ENCODE measurements around the gene ERP44. TPM values are rescaled to one million over a fixed set of nuclear protein-coding genes. Genes with fewer than 3 reads are reported as not detected.

Gene ERP44
- total RNA-seq, 1 donor from 2014 or later: 19.3 TPM

- Mint-ChIP-seq H3K36me3 (ENCODE audit: unreplicated experiment) (no peaks in the 10 kb centered on the region), H3K27ac (ENCODE audit: unreplicated experiment) (no peak overlapping the region), H3K4me3 (ENCODE audit: unreplicated experiment) (no peak overlapping the region), H3K27me3 (ENCODE audit: unreplicated experiment) (no peaks in the 10 kb centered on the region), H3K9me3 (ENCODE audit: unreplicated experiment) (no peaks in the 10 kb centered on the region), H3K4me1 (ENCODE audit: low read depth, unreplicated experiment) (peaks cover 6% of the 10 kb centered on the region)
- TF ChIP-seq CTCF (IDR thresholded peaks at IDR 0.05; ENCODE audit: partially characterized antibody, unreplicated experiment): no peak
- DNase-seq: no peak
Observed at GRCh38 chr9:100108559-100108958, 9.8 kb upstream of the ERP44 start.

GRCh38 chr9:100106616-100107015, 7.8 kb upstream of the ERP44 start:
- Mint-ChIP-seq H3K36me3 (ENCODE audit: unreplicated experiment) (no peaks in the 10 kb centered on the region), H3K27ac (ENCODE audit: unreplicated experiment) (no peak overlapping the region), H3K27me3 (ENCODE audit: unreplicated experiment) (no peaks in the 10 kb centered on the region), H3K4me3 (ENCODE audit: unreplicated experiment) (no peak overlapping the region), H3K4me1 (ENCODE audit: low read depth, unreplicated experiment) (peaks cover 8% of the 10 kb centered on the region), H3K9me3 (ENCODE audit: unreplicated experiment) (no peaks in the 10 kb centered on the region)
- no peak for DNase-seq
- no peak for TF ChIP-seq CTCF (IDR thresholded peaks at IDR 0.05; ENCODE audit: partially characterized antibody, unreplicated experiment)

GRCh38 chr9:100105861-100106260, 7.1 kb upstream of the ERP44 start:
- H3K27me3 Mint-ChIP-seq (ENCODE audit: unreplicated experiment): no peaks in the 10 kb centered on the region

GRCh38 chr9:100104314-100104713, 5.5 kb upstream of the ERP44 start:
- DNase-seq: no peak
- H3K27ac Mint-ChIP-seq (ENCODE audit: unreplicated experiment): no peak overlapping the region
- no peak for TF ChIP-seq CTCF (IDR thresholded peaks at IDR 0.05; ENCODE audit: partially characterized antibody, unreplicated experiment)
- H3K4me3 Mint-ChIP-seq (ENCODE audit: unreplicated experiment): no peak overlapping the region
- H3K27me3 Mint-ChIP-seq (ENCODE audit: unreplicated experiment): no peaks in the 10 kb centered on the region
- H3K9me3 Mint-ChIP-seq (ENCODE audit: unreplicated experiment): no peaks in the 10 kb centered on the region
- H3K36me3 Mint-ChIP-seq (ENCODE audit: unreplicated experiment): no peaks in the 10 kb centered on the region
- H3K4me1 Mint-ChIP-seq (ENCODE audit: low read depth, unreplicated experiment): peaks cover 2% of the 10 kb centered on the region

More at GRCh38 chr9:100105861-100106260, 7.1 kb upstream of the ERP44 start:
- no peak for TF ChIP-seq CTCF (IDR thresholded peaks at IDR 0.05; ENCODE audit: partially characterized antibody, unreplicated experiment)
- no peak for DNase-seq
- Mint-ChIP-seq H3K27ac (ENCODE audit: unreplicated experiment) (no peak overlapping the region), H3K9me3 (ENCODE audit: unreplicated experiment) (no peaks in the 10 kb centered on the region), H3K4me1 (ENCODE audit: low read depth, unreplicated experiment) (peaks cover 3% of the 10 kb centered on the region), H3K36me3 (ENCODE audit: unreplicated experiment) (no peaks in the 10 kb centered on the region), H3K4me3 (ENCODE audit: unreplicated experiment) (no peak overlapping the region)

- Mint-ChIP-seq H3K4me3 (ENCODE audit: unreplicated experiment) (peak overlapping the region; percentile 10), H3K4me1 (ENCODE audit: low read depth, unreplicated experiment) (peaks cover 3% of the 10 kb centered on the region), H3K27ac (ENCODE audit: unreplicated experiment) (no peak overlapping the region), H3K27me3 (ENCODE audit: unreplicated experiment) (peaks cover 6% of the 10 kb centered on the region), H3K36me3 (ENCODE audit: unreplicated experiment) (no peaks in the 10 kb centered on the region), H3K9me3 (ENCODE audit: unreplicated experiment) (peaks cover 7% of the 10 kb centered on the region)
- no peak for DNase-seq
- no peak for TF ChIP-seq CTCF (IDR thresholded peaks at IDR 0.05; ENCODE audit: partially characterized antibody, unreplicated experiment)
Observed at GRCh38 chr9:100101608-100102007, 2.8 kb upstream of the ERP44 start.

Measured in glutamatergic neuron (in vitro differentiated cells).